Hepatic stellate cell (primary cell): Measurements from ENCODE around the gene DNAH11.
"Not testable (repeated sequence)": the region's sequence is repeated elsewhere in the genome, so short reads cannot be mapped to it uniquely, and the experiment has no call there.

Experiments used
- DNase-seq: peaks from one replicate; pipeline ENCODE4 v3.0.0; 2011; ENCODE audit warnings: low spot score

Gene DNAH11

GRCh38 chr7:21617513-21617912, 74.7 kb downstream of the DNAH11 start:
- DNase-seq, result no peak

GRCh38 chr7:21617916-21618390, 75.1 kb downstream of the DNAH11 start:
- peak; percentile 45 for DNase-seq

GRCh38 chr7:21618706-21619105, 75.9 kb downstream of the DNAH11 start:
- DNase-seq, result no peak

GRCh38 chr7:21620054-21620453, 77.2 kb downstream of the DNAH11 start:
- no peak for DNase-seq

GRCh38 chr7:21624320-21624719, 81.5 kb downstream of the DNAH11 start:
- no peak for DNase-seq

- no peak for DNase-seq
Observed at GRCh38 chr7:21636694-21637093, 93.9 kb downstream of the DNAH11 start.

- DNase-seq, result no peak
Observed at GRCh38 chr7:21639206-21639868, 96.5 kb downstream of the DNAH11 start.

GRCh38 chr7:21640105-21640504, 97.3 kb downstream of the DNAH11 start:
- no peak for DNase-seq

GRCh38 chr7:21641546-21641945, 98.7 kb downstream of the DNAH11 start:
- DNase-seq, result no peak

- DNase-seq, result no peak
Observed at GRCh38 chr7:21642422-21642821, 99.6 kb downstream of the DNAH11 start.

- DNase-seq, result no peak
Observed at GRCh38 chr7:21651697-21652096, 108.9 kb downstream of the DNAH11 start.

- DNase-seq, result no peak
Observed at GRCh38 chr7:21653623-21654022, 110.8 kb downstream of the DNAH11 start.

GRCh38 chr7:21656081-21656480, 113.2 kb downstream of the DNAH11 start:
- DNase-seq, result no peak

- no peak for DNase-seq
Observed at GRCh38 chr7:21656796-21657195, 114.0 kb downstream of the DNAH11 start.

GRCh38 chr7:21670496-21670895, 127.7 kb downstream of the DNAH11 start:
- no peak for DNase-seq

GRCh38 chr7:21671859-21672258, 129.0 kb downstream of the DNAH11 start:
- DNase-seq, result no peak

- DNase-seq, result no peak
Observed at GRCh38 chr7:21675255-21675654, 132.4 kb downstream of the DNAH11 start.

GRCh38 chr7:21690705-21691104, 147.9 kb downstream of the DNAH11 start:
- no peak for DNase-seq

- not testable (repeated sequence) for DNase-seq
Observed at GRCh38 chr7:21691146-21691545, 148.3 kb downstream of the DNAH11 start.

- DNase-seq, result not testable (repeated sequence)
Observed at GRCh38 chr7:21700587-21700986, 157.7 kb downstream of the DNAH11 start.

- DNase-seq, result no peak
Observed at GRCh38 chr7:21702303-21702702, 159.5 kb downstream of the DNAH11 start.

- no peak for DNase-seq
Observed at GRCh38 chr7:21704359-21704758, 161.5 kb downstream of the DNAH11 start.

- DNase-seq, result no peak
Observed at GRCh38 chr7:21706131-21706530, 163.3 kb downstream of the DNAH11 start.

GRCh38 chr7:21707566-21707965, 164.7 kb downstream of the DNAH11 start:
- DNase-seq, result no peak
